Natural killer cell (primary cell): ENCODE data around the gene NELFE. TPM values are rescaled to one million over a fixed set of nuclear protein-coding genes. Genes with fewer than 3 reads are reported as not detected.
"Not testable (repeated sequence)": the region's sequence is repeated elsewhere in the genome, so short reads cannot be mapped to it uniquely, and the experiment has no call there.

Source experiments
- ATAC-seq, 3 donors: fragments of 150-1000 bp in 2 of 3; fragments of 200-7000 bp in 1 of 3; cut with Tn5 transposase; 1 replicate in 1 of 3; 2 replicates in 2 of 3; pipeline ENCODE4 v1.10.0; 2021; ENCODE audit warnings: mild to moderate bottlenecking in 2 of 3, moderate library complexity in 2 of 3
- DNase-seq, 2 donors: peaks; one replicate each; pipeline versions ENCODE4 v3.0.0 to v3.0.0-alpha.2; 2013 to 2021; ENCODE audit warnings: mixed read lengths in 1 of 2
- H3K27ac ChIP-seq: one replicate; pipeline ENCODE4 v1.5.1; 2013; ENCODE audit warnings: mild to moderate bottlenecking, low read length
- H3K27me3 ChIP-seq: one replicate; pipeline ENCODE4 v1.6.1; 2013; ENCODE audit warnings: low read length; ENCODE audit not compliant: control insufficient read depth, insufficient read depth
- H3K36me3 ChIP-seq: one replicate; pipeline ENCODE4 v1.6.1; 2013; ENCODE audit warnings: low read length; ENCODE audit not compliant: control insufficient read depth, insufficient read depth
- H3K4me1 ChIP-seq: one replicate; pipeline ENCODE4 v1.6.1; 2013; ENCODE audit warnings: low read length; ENCODE audit not compliant: control insufficient read depth, insufficient read depth
- H3K4me3 ChIP-seq: one replicate; pipeline ENCODE4 v1.5.1; 2013; ENCODE audit warnings: low read length
- H3K9me3 ChIP-seq: one replicate; pipeline ENCODE4 v1.6.1; 2013; ENCODE audit warnings: low read length; ENCODE audit not compliant: control insufficient read depth, insufficient read depth
- H3K27ac Mint-ChIP-seq, 2 donors: one replicate each; pipeline ENCODE4 v1.8.0; 2022; ENCODE audit warnings: mild to moderate bottlenecking in 2 of 2, mixed read lengths in 2 of 2, moderate library complexity in 1 of 2
- H3K27me3 Mint-ChIP-seq, 2 donors: one replicate each; pipeline ENCODE4 v1.8.0; 2022; ENCODE audit warnings: low read depth in 2 of 2, mixed read lengths in 2 of 2
- H3K36me3 Mint-ChIP-seq: one replicate; pipeline ENCODE4 v1.8.0; 2022; ENCODE audit warnings: mixed read lengths
- H3K4me1 Mint-ChIP-seq, 2 donors: one replicate each; pipeline ENCODE4 v1.8.0; 2022; ENCODE audit warnings: mixed read lengths in 2 of 2
- H3K4me3 Mint-ChIP-seq: one replicate; pipeline ENCODE4 v1.8.0; 2022; ENCODE audit warnings: mild to moderate bottlenecking, moderate library complexity, mixed read lengths
- H3K9me3 Mint-ChIP-seq, 2 donors: one replicate each; pipeline ENCODE4 v1.8.0; 2022; ENCODE audit warnings: mixed read lengths in 2 of 2
- WGBS: methylation state at CpG from one replicate; pipeline ENCODE4 v1.1.7; 2013; ENCODE audit warnings: missing lambda C conversion rate; ENCODE audit not compliant: insufficient coverage; 5-methylcytosine and 5-hydroxymethylcytosine counted together
- intact Hi-C: fragments of 100-400 bp; cut with micrococcal nuclease; formaldehyde crosslinking; loops from one replicate; pipeline ENCODE4 v1.14.2; 2022
- total RNA-seq, 4 donors: library from RNA; stranded (reverse); fragments of 120-200 nt in 1 of 4; gene quantifications; one replicate each; pipeline versions ENCODE4 v1.2.3 to v1.2.4, GENCODE V29; 2013 to 2022
- TF ChIP-seq, protein P1 (sequence below): fragments of 200-600 bp; IDR thresholded peaks from one replicate; pipeline ENCODE4 v1.8.0; 2022; ENCODE audit warnings: antibody characterized with exemption

Gene NELFE
- total RNA-seq, 3 donors from 2014 or later (not counting 1 experiment from before 2014, with no cell fraction given), result 52.6 to 62.3 (median 56.3) TPM

DNA sequence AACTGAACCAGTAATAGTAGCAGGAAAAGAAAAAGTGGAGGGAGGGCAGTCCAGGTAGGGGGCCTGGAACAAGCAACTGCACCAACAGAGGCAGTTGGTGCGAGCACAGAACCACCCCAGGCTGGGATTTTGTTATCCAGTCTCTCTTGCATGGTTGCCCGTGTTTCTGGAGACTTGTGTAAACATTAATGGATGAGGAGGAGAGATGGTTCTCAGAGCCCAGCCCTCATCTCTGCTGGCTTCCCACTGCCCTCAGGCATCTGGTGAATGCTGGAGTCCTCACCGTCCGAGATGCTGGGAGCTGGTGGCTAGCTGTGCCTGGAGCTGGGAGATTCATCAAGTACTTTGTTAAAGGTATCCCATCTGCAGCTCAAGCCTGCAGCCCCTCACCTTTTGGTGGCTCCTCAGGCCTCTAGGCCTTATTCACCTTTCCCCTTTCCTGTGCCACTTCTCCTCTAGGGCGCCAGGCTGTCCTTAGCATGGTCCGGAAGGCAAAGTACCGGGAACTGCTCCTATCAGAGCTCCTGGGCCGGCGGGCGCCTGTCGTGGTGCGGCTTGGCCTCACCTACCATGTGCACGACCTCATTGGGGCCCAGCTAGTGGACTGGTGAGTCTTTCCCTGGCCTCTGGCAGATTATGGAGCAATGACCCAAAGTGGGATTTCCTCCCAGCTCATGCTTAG lies 21.6 kb upstream of the NELFE start:
- H3K4me3 Mint-ChIP-seq, H3K9me3 Mint-ChIP-seq, intact Hi-C loops, H3K4me3 ChIP-seq, DNase-seq, H3K36me3 ChIP-seq, H3K9me3 ChIP-seq, H3K27ac ChIP-seq, H3K4me1 Mint-ChIP-seq, H3K27me3 Mint-ChIP-seq, H3K36me3 Mint-ChIP-seq, H3K27me3 ChIP-seq, ATAC-seq, H3K4me1 ChIP-seq: not testable (repeated sequence)
- WGBS, result 97% methylated on average over 4 of the region's 13 CpGs
- peak overlapping the region in 1 of 2 donors; percentile 31 for H3K27ac Mint-ChIP-seq

DNA sequence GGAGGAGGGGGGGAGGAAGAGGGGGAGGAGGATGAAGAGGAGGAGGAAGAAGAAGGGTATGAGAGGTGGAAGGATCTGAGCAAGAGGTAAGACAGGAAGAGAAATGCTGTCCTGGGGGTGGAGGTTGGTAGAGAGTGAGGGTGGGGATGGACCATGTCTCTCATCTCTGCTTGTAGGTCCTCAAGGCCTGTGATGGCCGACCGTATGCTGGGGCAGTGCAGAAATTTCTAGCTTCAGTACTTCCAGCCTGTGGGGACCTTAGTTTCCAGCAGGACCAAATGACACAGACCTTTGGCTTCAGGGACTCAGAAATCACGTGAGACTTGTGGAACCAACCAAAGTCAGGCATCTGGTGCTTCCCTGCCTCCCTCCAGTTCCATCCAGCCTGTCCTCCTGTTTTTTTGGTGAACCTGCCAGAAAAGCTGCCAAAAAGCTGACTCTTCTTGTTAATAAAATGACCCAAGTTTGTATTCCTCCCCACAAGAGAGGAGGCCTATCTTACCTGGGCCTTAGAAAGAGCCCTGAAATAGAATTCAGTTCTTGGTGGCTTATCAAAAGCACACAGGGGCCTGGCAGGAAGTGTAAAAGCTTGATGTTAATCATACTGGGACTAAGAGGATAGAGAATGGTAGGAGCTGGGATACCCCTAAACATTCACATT lies 20.6 kb upstream of the NELFE start:
- no peaks in the 10 kb centered on the region for H3K27me3 ChIP-seq
- H3K36me3 ChIP-seq, result peaks cover 3% of the 10 kb centered on the region
- no peaks in the 10 kb centered on the region for H3K4me1 ChIP-seq
- TF ChIP-seq, protein P1, sequence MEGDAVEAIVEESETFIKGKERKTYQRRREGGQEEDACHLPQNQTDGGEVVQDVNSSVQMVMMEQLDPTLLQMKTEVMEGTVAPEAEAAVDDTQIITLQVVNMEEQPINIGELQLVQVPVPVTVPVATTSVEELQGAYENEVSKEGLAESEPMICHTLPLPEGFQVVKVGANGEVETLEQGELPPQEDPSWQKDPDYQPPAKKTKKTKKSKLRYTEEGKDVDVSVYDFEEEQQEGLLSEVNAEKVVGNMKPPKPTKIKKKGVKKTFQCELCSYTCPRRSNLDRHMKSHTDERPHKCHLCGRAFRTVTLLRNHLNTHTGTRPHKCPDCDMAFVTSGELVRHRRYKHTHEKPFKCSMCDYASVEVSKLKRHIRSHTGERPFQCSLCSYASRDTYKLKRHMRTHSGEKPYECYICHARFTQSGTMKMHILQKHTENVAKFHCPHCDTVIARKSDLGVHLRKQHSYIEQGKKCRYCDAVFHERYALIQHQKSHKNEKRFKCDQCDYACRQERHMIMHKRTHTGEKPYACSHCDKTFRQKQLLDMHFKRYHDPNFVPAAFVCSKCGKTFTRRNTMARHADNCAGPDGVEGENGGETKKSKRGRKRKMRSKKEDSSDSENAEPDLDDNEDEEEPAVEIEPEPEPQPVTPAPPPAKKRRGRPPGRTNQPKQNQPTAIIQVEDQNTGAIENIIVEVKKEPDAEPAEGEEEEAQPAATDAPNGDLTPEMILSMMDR, result no peak
- DNase-seq (no peak), ATAC-seq (no peak)
- Mint-ChIP-seq H3K4me1 (peaks cover 0 to 4% of the 10 kb centered on the region in 2 donors), H3K27ac (no peak overlapping the region), H3K36me3 (no peaks in the 10 kb centered on the region), H3K4me3 (no peak overlapping the region), H3K27me3 (no peaks in the 10 kb centered on the region), H3K9me3 (no peaks in the 10 kb centered on the region)
- 94% methylated on average over 3 of the region's 3 CpGs for WGBS
- no peak overlapping the region for H3K27ac ChIP-seq
- H3K9me3 ChIP-seq, result no peaks in the 10 kb centered on the region
- H3K4me3 ChIP-seq, result no peak overlapping the region
- intact Hi-C loops, result loop anchor here (10.0 kb wide), 1 partner anchor 215 kb away; the partner anchor contains the start of genes GPSM3 and PBX2

DNA sequence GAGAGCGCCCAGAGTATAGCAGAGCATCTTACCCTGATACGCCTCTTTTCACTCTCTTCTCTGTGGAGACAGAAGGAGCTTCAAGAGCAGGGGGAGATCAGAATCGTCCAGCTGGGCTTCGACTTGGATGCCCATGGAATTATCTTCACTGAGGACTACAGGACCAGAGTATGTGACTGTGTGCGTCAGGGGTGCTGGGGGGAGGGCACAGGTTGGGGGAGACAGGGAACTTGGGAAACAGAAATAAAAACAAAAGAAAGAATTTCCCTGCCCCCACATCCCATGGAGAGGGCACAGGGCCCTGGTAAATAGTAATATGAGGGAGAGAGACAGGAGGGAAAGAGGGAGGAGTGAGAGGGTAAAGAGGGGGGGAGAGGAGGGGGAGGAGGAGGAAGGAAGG lies 20.1 kb upstream of the NELFE start:
- Mint-ChIP-seq H3K4me1 (peaks cover 0 to 6% of the 10 kb centered on the region in 2 donors), H3K4me3 (no peak overlapping the region), H3K36me3 (no peaks in the 10 kb centered on the region), H3K27me3 (no peaks in the 10 kb centered on the region), H3K9me3 (no peaks in the 10 kb centered on the region), H3K27ac (no peak overlapping the region)
- no peak for DNase-seq
- peaks cover 3% of the 10 kb centered on the region for H3K36me3 ChIP-seq
- H3K4me1 ChIP-seq, result no peaks in the 10 kb centered on the region
- H3K27ac ChIP-seq, result no peak overlapping the region
- intact Hi-C loops, result loop anchor here (10.0 kb wide), 1 partner anchor 216 kb away; the partner anchor contains the start of genes GPSM3 and PBX2
- ATAC-seq, result no peak
- 97% methylated on average over 4 of the region's 5 CpGs for WGBS
- no peaks in the 10 kb centered on the region for H3K27me3 ChIP-seq
- H3K9me3 ChIP-seq, result no peaks in the 10 kb centered on the region
- TF ChIP-seq, protein P1, result no peak
- H3K4me3 ChIP-seq, result no peak overlapping the region

DNA sequence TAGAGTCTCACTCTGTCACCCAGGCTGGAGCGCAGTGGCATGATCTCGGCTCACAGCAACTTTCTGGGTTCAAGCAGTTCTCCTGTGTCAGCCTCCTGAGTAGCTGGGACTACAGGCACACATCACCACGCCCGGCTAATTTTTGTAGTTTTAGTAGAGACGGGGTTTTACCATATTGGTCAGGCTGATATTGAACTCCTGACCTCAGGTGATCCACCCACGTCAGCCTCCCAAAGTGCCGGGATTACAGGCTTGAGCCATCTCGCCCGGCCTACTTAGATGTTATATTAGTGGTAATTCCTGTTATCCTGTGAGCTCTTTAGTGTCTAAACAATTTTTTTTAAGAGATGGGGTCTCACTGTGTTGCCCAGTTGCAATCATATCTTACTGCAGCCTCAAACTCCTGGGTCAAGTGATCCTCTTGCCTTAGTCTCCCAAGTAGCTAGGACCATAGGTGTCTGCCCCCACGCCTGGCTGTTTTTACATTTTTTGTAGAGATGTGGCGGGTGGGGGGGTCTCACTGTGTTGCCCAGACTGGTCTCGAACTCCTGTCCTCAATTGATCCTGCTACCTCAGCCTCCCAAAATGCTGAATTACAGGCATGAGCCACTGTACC lies 19.2 kb upstream of the NELFE start:
- H3K27me3 Mint-ChIP-seq, result no peaks in the 10 kb centered on the region
- ATAC-seq (no peak), DNase-seq (no peak)
- H3K4me3 Mint-ChIP-seq, result no peak overlapping the region
- H3K9me3 Mint-ChIP-seq, result no peaks in the 10 kb centered on the region
- WGBS, result 96% methylated on average over 12 of the region's 12 CpGs
- Histone ChIP-seq H3K27me3 (no peaks in the 10 kb centered on the region), H3K4me1 (peaks cover 3% of the 10 kb centered on the region), H3K4me3 (no peak overlapping the region), H3K27ac (no peak overlapping the region), H3K9me3 (no peaks in the 10 kb centered on the region), H3K36me3 (peaks cover 3% of the 10 kb centered on the region)
- TF ChIP-seq, protein P1, result no peak
- no peaks in the 10 kb centered on the region for H3K36me3 Mint-ChIP-seq
- peaks cover 8 to 15% of the 10 kb centered on the region in 2 donors for H3K4me1 Mint-ChIP-seq
- H3K27ac Mint-ChIP-seq, result no peak overlapping the region
- intact Hi-C loops, result loop anchor here (10.0 kb wide), 1 partner anchor 217 kb away; the partner anchor contains the start of genes GPSM3 and PBX2

DNA sequence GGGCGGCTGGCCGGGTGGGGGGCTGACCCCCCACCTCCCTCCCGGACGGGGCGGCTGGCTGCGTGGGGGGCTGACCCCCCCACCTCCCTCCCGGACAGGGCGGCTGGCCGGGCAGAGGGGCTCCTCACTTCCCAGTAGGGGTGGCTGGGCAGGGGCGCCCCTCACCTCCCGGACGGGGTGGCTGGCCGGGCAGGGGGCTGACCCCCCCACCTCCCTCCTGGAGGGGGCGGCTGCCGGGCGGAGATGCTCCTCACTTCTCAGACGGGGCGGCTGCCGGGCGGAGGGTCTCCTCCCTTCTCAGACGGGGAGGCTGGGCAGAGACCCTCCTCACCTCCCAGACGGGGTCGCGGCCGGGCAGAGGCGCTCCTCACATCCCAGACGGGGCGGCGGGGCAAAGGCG lies 17.3 kb upstream of the NELFE start:
- not testable (repeated sequence) for DNase-seq, H3K9me3 ChIP-seq, H3K4me3 Mint-ChIP-seq, H3K27ac Mint-ChIP-seq, H3K27me3 ChIP-seq, H3K36me3 Mint-ChIP-seq, H3K4me3 ChIP-seq, H3K36me3 ChIP-seq, ATAC-seq, H3K27ac ChIP-seq, H3K27me3 Mint-ChIP-seq, H3K9me3 Mint-ChIP-seq
- H3K4me1 ChIP-seq, result peaks cover 15% of the 10 kb centered on the region
- WGBS, result 97% methylated on average over 18 of the region's 30 CpGs
- intact Hi-C loops, result loop anchor here (10.0 kb wide), 1 partner anchor 219 kb away; the partner anchor contains the start of genes GPSM3 and PBX2
- peaks cover 14 to 30% of the 10 kb centered on the region in 2 donors for H3K4me1 Mint-ChIP-seq
